ENCODE data around the gene MTNR1A.

Gene MTNR1A

DNA sequence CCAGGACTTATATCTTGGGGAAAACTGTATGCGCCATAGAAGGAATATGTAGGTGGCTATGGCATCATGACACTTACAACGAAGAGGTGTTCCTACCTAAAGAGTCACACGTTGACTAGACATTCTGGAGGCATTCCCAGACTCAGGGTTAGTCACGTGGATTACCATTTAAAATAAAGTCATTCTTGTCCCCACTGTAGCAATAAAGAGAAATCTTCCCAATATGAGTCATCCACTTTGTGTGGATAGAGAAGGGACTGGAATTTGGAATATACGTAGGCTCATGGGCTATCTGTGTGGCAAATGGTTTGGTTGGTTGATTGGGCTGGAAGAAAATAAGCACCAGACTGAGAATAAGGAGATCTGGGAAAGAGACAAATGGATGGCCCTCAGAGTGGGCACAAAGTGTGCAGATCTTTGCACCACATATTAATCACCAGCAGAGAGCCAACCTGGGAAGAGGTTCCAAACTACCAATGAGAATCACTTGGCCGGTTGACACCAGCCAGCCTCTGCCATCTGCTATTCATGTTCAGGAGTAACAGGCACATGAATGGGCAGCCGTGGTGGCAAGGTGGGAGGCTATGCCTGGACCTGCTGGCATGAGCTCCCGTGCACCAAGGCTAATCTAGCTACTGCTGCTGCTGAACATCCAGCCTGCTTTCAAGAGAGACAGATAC, 41.0 kb downstream of the MTNR1A start:
- no peak for TF ChIP-seq CEBPB (IDR thresholded peaks at IDR 0.05)
- no peak for TF ChIP-seq TCF12 (IDR thresholded peaks at IDR 0.05; ENCODE audit: low read depth)
- no peak for TF ChIP-seq FOXM1 (IDR thresholded peaks at IDR 0.05; ENCODE audit: borderline replicate concordance, low read depth)
- no peak for TF ChIP-seq ZBTB7A (IDR thresholded peaks at IDR 0.05; ENCODE audit: low read depth)
- no peak for TF ChIP-seq EP300 (IDR thresholded peaks at IDR 0.05; ENCODE audit: borderline replicate concordance)
- TF ChIP-seq YY1 (IDR thresholded peaks at IDR 0.05; ENCODE audit: low read depth): no peak

GRCh38 chr4:186502231-186502630, 53.1 kb downstream of the MTNR1A start:
- no peak for TF ChIP-seq TEAD4 (IDR thresholded peaks at IDR 0.05)
- TF ChIP-seq, protein P1, sequence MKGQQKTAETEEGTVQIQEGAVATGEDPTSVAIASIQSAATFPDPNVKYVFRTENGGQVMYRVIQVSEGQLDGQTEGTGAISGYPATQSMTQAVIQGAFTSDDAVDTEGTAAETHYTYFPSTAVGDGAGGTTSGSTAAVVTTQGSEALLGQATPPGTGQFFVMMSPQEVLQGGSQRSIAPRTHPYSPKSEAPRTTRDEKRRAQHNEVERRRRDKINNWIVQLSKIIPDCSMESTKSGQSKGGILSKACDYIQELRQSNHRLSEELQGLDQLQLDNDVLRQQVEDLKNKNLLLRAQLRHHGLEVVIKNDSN (IDR thresholded peaks at IDR 0.05): no peak

DNA sequence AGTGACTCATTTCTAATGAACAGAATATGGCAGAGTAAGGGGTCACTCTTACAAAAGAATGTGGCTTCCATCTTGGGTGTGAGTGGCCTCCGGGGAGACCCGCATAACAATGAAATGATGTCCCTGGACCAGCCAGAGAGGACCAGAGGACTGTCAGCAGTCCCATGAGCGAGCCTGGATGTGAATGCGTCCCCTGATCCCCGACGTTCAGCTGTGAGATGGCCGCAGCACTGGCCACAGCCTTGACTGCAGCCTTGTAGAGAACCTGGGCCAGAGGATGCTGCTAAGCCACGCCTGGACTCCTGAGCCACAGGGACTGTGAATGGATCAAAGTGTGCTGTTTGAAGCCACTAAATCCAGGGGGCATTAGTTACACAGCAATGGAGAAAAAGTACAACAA, 53.8 kb downstream of the MTNR1A start:
- TF ChIP-seq, protein P2, sequence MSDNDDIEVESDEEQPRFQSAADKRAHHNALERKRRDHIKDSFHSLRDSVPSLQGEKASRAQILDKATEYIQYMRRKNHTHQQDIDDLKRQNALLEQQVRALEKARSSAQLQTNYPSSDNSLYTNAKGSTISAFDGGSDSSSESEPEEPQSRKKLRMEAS (IDR thresholded peaks at IDR 0.05): no peak
- TF ChIP-seq NFIC (IDR thresholded peaks at IDR 0.05) (no peak), ZBTB7A (IDR thresholded peaks at IDR 0.05; ENCODE audit: low read depth) (no peak), TAF1 (IDR thresholded peaks at IDR 0.05; ENCODE audit: low read depth) (no peak), CEBPB (IDR thresholded peaks at IDR 0.05) (no peak), TCF12 (IDR thresholded peaks at IDR 0.05; ENCODE audit: low read depth) (no peak), RAD21 (IDR thresholded peaks at IDR 0.05; ENCODE audit: low read depth) (no peak), EP300 (IDR thresholded peaks at IDR 0.05; ENCODE audit: borderline replicate concordance) (no peak), FOXM1 (IDR thresholded peaks at IDR 0.05; ENCODE audit: borderline replicate concordance, low read depth) (no peak), CREB1 (IDR thresholded peaks at IDR 0.05; ENCODE audit: low read depth) (no peak), EGR1 (IDR thresholded peaks at IDR 0.05) (no peak), TEAD4 (IDR thresholded peaks at IDR 0.05) (no peak), YY1 (IDR thresholded peaks at IDR 0.05; ENCODE audit: low read depth) (no peak)
- TF ChIP-seq, protein P3, sequence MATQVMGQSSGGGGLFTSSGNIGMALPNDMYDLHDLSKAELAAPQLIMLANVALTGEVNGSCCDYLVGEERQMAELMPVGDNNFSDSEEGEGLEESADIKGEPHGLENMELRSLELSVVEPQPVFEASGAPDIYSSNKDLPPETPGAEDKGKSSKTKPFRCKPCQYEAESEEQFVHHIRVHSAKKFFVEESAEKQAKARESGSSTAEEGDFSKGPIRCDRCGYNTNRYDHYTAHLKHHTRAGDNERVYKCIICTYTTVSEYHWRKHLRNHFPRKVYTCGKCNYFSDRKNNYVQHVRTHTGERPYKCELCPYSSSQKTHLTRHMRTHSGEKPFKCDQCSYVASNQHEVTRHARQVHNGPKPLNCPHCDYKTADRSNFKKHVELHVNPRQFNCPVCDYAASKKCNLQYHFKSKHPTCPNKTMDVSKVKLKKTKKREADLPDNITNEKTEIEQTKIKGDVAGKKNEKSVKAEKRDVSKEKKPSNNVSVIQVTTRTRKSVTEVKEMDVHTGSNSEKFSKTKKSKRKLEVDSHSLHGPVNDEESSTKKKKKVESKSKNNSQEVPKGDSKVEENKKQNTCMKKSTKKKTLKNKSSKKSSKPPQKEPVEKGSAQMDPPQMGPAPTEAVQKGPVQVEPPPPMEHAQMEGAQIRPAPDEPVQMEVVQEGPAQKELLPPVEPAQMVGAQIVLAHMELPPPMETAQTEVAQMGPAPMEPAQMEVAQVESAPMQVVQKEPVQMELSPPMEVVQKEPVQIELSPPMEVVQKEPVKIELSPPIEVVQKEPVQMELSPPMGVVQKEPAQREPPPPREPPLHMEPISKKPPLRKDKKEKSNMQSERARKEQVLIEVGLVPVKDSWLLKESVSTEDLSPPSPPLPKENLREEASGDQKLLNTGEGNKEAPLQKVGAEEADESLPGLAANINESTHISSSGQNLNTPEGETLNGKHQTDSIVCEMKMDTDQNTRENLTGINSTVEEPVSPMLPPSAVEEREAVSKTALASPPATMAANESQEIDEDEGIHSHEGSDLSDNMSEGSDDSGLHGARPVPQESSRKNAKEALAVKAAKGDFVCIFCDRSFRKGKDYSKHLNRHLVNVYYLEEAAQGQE (IDR thresholded peaks at IDR 0.05; ENCODE audit: low read depth): no peak
- TF ChIP-seq, protein P1 (IDR thresholded peaks at IDR 0.05): no peak

DNA sequence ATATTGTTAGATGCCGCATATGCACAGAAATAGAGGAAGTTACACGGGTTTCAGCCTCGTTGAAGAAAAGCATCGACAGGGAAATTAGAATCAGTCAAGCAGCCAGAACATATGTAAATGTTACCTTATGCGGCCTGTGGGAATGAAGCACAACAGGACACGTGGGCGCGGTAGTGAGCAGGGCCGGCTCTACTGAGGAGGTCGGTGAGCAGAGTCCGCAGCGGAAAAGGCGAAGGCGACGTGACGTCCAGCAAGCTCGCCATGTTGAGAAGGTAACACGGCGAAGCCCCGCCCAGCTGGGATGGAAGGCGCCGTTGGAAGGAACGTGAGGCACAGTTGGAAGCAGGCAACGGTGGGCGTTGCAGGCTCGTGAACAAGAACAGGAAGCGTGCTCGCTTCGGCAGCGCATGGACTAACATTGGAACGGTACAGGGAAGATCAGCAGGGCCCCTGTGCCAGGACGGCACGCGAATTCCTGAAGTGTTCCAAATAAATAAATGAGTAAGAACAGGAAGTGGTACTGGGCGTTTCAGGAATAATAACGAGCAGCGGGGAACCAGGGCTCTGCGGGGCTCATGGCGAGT, 54.6 kb downstream of the MTNR1A start:
- TF ChIP-seq CREB1 (IDR thresholded peaks at IDR 0.05; ENCODE audit: low read depth) (no peak), FOXM1 (IDR thresholded peaks at IDR 0.05; ENCODE audit: borderline replicate concordance, low read depth) (no peak), ZBTB7A (IDR thresholded peaks at IDR 0.05; ENCODE audit: low read depth) (no peak), TEAD4 (IDR thresholded peaks at IDR 0.05) (no peak), CEBPB (IDR thresholded peaks at IDR 0.05) (no peak), YY1 (IDR thresholded peaks at IDR 0.05; ENCODE audit: low read depth) (peak; percentile 93), EGR1 (IDR thresholded peaks at IDR 0.05) (no peak), TAF1 (IDR thresholded peaks at IDR 0.05; ENCODE audit: low read depth) (peak; percentile 51; the same call in 1 of the 2 replicates), RAD21 (IDR thresholded peaks at IDR 0.05; ENCODE audit: low read depth) (no peak), TCF12 (IDR thresholded peaks at IDR 0.05; ENCODE audit: low read depth) (peak; percentile 53), EP300 (IDR thresholded peaks at IDR 0.05; ENCODE audit: borderline replicate concordance) (no peak), NFIC (IDR thresholded peaks at IDR 0.05) (no peak)
- TF ChIP-seq, protein P3 (IDR thresholded peaks at IDR 0.05; ENCODE audit: low read depth): no peak
- TF ChIP-seq, protein P1 (IDR thresholded peaks at IDR 0.05): peak; percentile 77
- TF ChIP-seq, protein P2 (IDR thresholded peaks at IDR 0.05): peak; percentile 93

- no peak for TF ChIP-seq ZBTB7A (IDR thresholded peaks at IDR 0.05; ENCODE audit: low read depth)
- no peak for TF ChIP-seq TEAD4 (IDR thresholded peaks at IDR 0.05)
Observed at GRCh38 chr4:186499467-186499866, 55.9 kb downstream of the MTNR1A start.
